ENCODE data around the gene AGRN.
"Not testable (repeated sequence)": the region's sequence is repeated elsewhere in the genome, so short reads cannot be mapped to it uniquely, and the experiment has no call there.

AGRN gene

GRCh38 chr1:1003618-1004419 lies 16.1 kb upstream of the AGRN start:
- DNase-seq = no peak

- no peak for DNase-seq
These were observed 15.5 kb upstream of the AGRN start for GRCh38 chr1:1004420-1004779.

- DNase-seq = peak; percentile 39
These were observed 14.9 kb upstream of the AGRN start for GRCh38 chr1:1004780-1005697.

GRCh38 chr1:1005774-1006304 lies 14.1 kb upstream of the AGRN start:
- no peak for DNase-seq

- no peak for DNase-seq
These were observed 13.4 kb upstream of the AGRN start for GRCh38 chr1:1006305-1007159.

GRCh38 chr1:1010131-1010530 lies 9.8 kb upstream of the AGRN start:
- not testable (repeated sequence) for DNase-seq

- no peak for DNase-seq
These were observed 8.4 kb upstream of the AGRN start for GRCh38 chr1:1011396-1011949.

- not testable (repeated sequence) for DNase-seq
These were observed 7.2 kb upstream of the AGRN start for GRCh38 chr1:1012736-1013104.

GRCh38 chr1:1013105-1013921 lies 6.6 kb upstream of the AGRN start, which contains the start of gene ISG15:
Gene ISG15, plus strand, starts transcription at chr1:1013497. Its CDS starts 77 bp downstream, at chr1:1013574.
- DNase-seq = peak; percentile 82

- DNase-seq = no peak
These were observed 5.8 kb upstream of the AGRN start for GRCh38 chr1:1013922-1014648.

- no peak for DNase-seq
These were observed 4.9 kb upstream of the AGRN start for GRCh38 chr1:1014799-1015681.

GRCh38 chr1:1017397-1018320 lies 2.3 kb upstream of the AGRN start:
- DNase-seq = not testable (repeated sequence)

- DNase-seq = not testable (repeated sequence)
These were observed 1.6 kb upstream of the AGRN start for GRCh38 chr1:1018321-1018685.

GRCh38 chr1:1019122-1019999 lies 559 bp upstream of the AGRN start:
- DNase-seq = peak; percentile 82

- no peak for DNase-seq
These were observed 592 bp downstream of the AGRN start for GRCh38 chr1:1020415-1021009.

- no peak for DNase-seq
These were observed 1.3 kb downstream of the AGRN start for GRCh38 chr1:1021010-1021919.
